HepG2 (cell line): ENCODE results near the gene TJP1. TPM values are rescaled to one million over a fixed set of nuclear protein-coding genes. Genes with fewer than 3 reads are reported as not detected.

Experiments
- CEBPZ ChIP-seq: IDR thresholded peaks from 2 replicates; pipeline ENCODE4 v1.6.1; 2012; ENCODE audit warnings: low read length, improper control_type of control experiment
- DRAP1 ChIP-seq: IDR thresholded peaks from 2 replicates; pipeline ENCODE4 v1.6.1; 2016; ENCODE audit warnings: missing genetic modification reagents, missing compliant biosample characterization
- FOXP4 ChIP-seq: sonication (generic); formaldehyde crosslinking; IDR thresholded peaks from 2 replicates; pipeline ENCODE4 v1.4.0; 2020; ENCODE audit warnings: missing genetic modification reagents
- FUBP1 ChIP-seq: sonication (generic); formaldehyde crosslinking; IDR thresholded peaks from 2 replicates; pipeline ENCODE4 v1.5.1; 2020; ENCODE audit warnings: missing genetic modification reagents, mild to moderate bottlenecking, borderline replicate concordance
- GMEB1 ChIP-seq: sonication (generic); formaldehyde crosslinking; IDR thresholded peaks from 2 replicates; pipeline ENCODE4 v1.5.1; 2020; ENCODE audit warnings: missing genetic modification reagents, mild to moderate bottlenecking, borderline replicate concordance
- KDM1A ChIP-seq: IDR thresholded peaks from 2 replicates; pipeline ENCODE4 v1.6.1; 2016; ENCODE audit warnings: missing compliant biosample characterization
- POLR2AphosphoS2 ChIP-seq: IDR thresholded peaks from 2 replicates; pipeline ENCODE4 v1.6.1; 2011; ENCODE audit warnings: low read depth, low read length, improper control_type of control experiment
- ZNF10 ChIP-seq: sonication (generic); formaldehyde crosslinking; IDR thresholded peaks from 2 replicates; pipeline ENCODE4 v1.4.0; 2020; ENCODE audit warnings: mild to moderate bottlenecking, low read depth, missing genetic modification reagents, borderline replicate concordance
- ZNF101 ChIP-seq: sonication (generic); formaldehyde crosslinking; IDR thresholded peaks from 2 replicates; pipeline ENCODE4 v1.4.0; 2020; ENCODE audit warnings: mild to moderate bottlenecking, low read depth, missing genetic modification reagents, borderline replicate concordance
- ZNF274 ChIP-seq: sonication (generic); formaldehyde crosslinking; IDR thresholded peaks from 2 replicates; pipeline ENCODE4 v1.5.1; 2020; ENCODE audit warnings: mild to moderate bottlenecking, missing genetic modification reagents
- ZNF3 ChIP-seq: IDR thresholded peaks from 2 replicates; pipeline ENCODE4 v1.7.0; 2017; ENCODE audit warnings: inconsistent platforms
- ZNF33A ChIP-seq: sonication (generic); formaldehyde crosslinking; IDR thresholded peaks from 2 replicates; pipeline ENCODE4 v1.5.1; 2020; ENCODE audit warnings: missing genetic modification reagents, mild to moderate bottlenecking, moderate library complexity, borderline replicate concordance
- ZNF432 ChIP-seq: sonication (generic); formaldehyde crosslinking; IDR thresholded peaks from 2 replicates; pipeline ENCODE4 v1.5.0; 2020; ENCODE audit warnings: missing genetic modification reagents, mild to moderate bottlenecking, borderline replicate concordance
- ZNF614 ChIP-seq: IDR thresholded peaks from 2 replicates; pipeline ENCODE4 v1.6.1; 2018; ENCODE audit warnings: missing biosample characterization, missing genetic modification reagents, inconsistent platforms, borderline replicate concordance
- ZNF737 ChIP-seq: sonication (generic); formaldehyde crosslinking; IDR thresholded peaks from 2 replicates; pipeline ENCODE4 v1.5.0; 2020; ENCODE audit warnings: missing genetic modification reagents, mild to moderate bottlenecking, borderline replicate concordance
- polyA plus RNA-seq, 8 experiments: library from polyadenylated mRNA; depleted of rRNA in 3 of 8; stranded (reverse) in 7 of 8; unstranded in 1 of 8; fragments of >200 nt; fragmentation: Illumina TruSeq in 4 of 8; extraction: Trizol in 4 of 8; gene quantifications; 2 replicates each; pipeline versions ENCODE4 v1.2.1 to v1.2.3, GENCODE V29; 2011 to 2016; ENCODE audit warnings: low read depth in 4 of 8, missing spikeins in 1 of 8, mixed read lengths in 1 of 8; ENCODE audit not compliant: insufficient read depth in 1 of 8
- total RNA-seq, 5 experiments: library from RNA; depleted of rRNA; stranded (reverse); fragments of >200 nt; fragmentation: Illumina TruSeq; extraction: Trizol; gene quantifications; 2 replicates each; pipeline ENCODE4 v1.2.3, GENCODE V29; 2016; ENCODE audit warnings: low read depth in 1 of 5

The TJP1 gene
- total and polyA plus RNA-seq, 2 of the 13 experiments (the other 11 are each of a cell fraction or from before 2014, with no cell fraction given): 25.9 to 27.1 TPM

- TF ChIP-seq FUBP1: no peak
- no peak for TF ChIP-seq ZNF432 (CRISPR knock-in tag)
- TF ChIP-seq KDM1A (CRISPR knock-in tag): no peak
- no peak for TF ChIP-seq GMEB1
- no peak for TF ChIP-seq DRAP1 (CRISPR knock-in tag)
- TF ChIP-seq ZNF614 (CRISPR knock-in tag): no peak
- no peak for TF ChIP-seq ZNF3 (CRISPR knock-in tag)
- TF ChIP-seq ZNF33A (CRISPR knock-in tag): no peak
- no peak for TF ChIP-seq ZNF737
- TF ChIP-seq FOXP4 (CRISPR knock-in tag): no peak
- TF ChIP-seq ZNF10: no peak
- no peak for TF ChIP-seq CEBPZ
- TF ChIP-seq ZNF274 (CRISPR knock-in tag): peak; percentile 89; the same call in 1 of the 2 replicates
- TF ChIP-seq POLR2AphosphoS2: no peak
- no peak for TF ChIP-seq ZNF101 (CRISPR knock-in tag)
Observed at GRCh38 chr15:29674661-29675533, 147.4 kb downstream of the TJP1 start (continued).
